VCaP (cell line): ENCODE results near the gene MVK.

Experiments used
- H3K27ac ChIP-seq: fragments of 450-650 bp; 2 replicates; pipeline ENCODE4 v1.5.1; 2017
- CTCF ChIP-seq: fragments of 450-650 bp; conservative IDR thresholded peaks from 2 replicates; pipeline ENCODE4 v1.5.1; 2017; ENCODE audit warnings: mild to moderate bottlenecking, moderate library complexity

The MVK gene

GRCh38 chr12:109618082-109618481 is 44.5 kb downstream of the MVK start:
- H3K27ac ChIP-seq = no peak overlapping the region
- no peak for TF ChIP-seq CTCF

- H3K27ac ChIP-seq = no peak overlapping the region
- TF ChIP-seq CTCF = no peak
Measured at GRCh38 chr12:109619002-109619604, 45.5 kb downstream of the MVK start.

- TF ChIP-seq CTCF = no peak
- peak overlapping the region; percentile 56 for H3K27ac ChIP-seq
Measured at GRCh38 chr12:109621211-109621694, 47.7 kb downstream of the MVK start.

- no peak for TF ChIP-seq CTCF
- peak overlapping the region; percentile 56 for H3K27ac ChIP-seq
Measured at GRCh38 chr12:109621901-109622364, 48.3 kb downstream of the MVK start.

GRCh38 chr12:109624467-109624866 is 50.9 kb downstream of the MVK start:
- TF ChIP-seq CTCF = no peak
- H3K27ac ChIP-seq = no peak overlapping the region

- TF ChIP-seq CTCF = no peak
- H3K27ac ChIP-seq = no peak overlapping the region
Measured at GRCh38 chr12:109625131-109625559, 51.6 kb downstream of the MVK start.

GRCh38 chr12:109625749-109626377 is 52.3 kb downstream of the MVK start:
- no peak overlapping the region for H3K27ac ChIP-seq
- no peak for TF ChIP-seq CTCF
